ENCODE data around the gene KRT24.

Gene KRT24

GRCh38 chr17:40720899-40721298 is 17.3 kb upstream of the KRT24 start:
- no peak for TF ChIP-seq POLR2A (IDR thresholded peaks at IDR 0.05; ENCODE audit: low read depth, low read length)
- no peak for TF ChIP-seq POLR2AphosphoS5 (IDR thresholded peaks at IDR 0.05; ENCODE audit: low read depth, low read length)
- TF ChIP-seq TAF1 (IDR thresholded peaks at IDR 0.05; ENCODE audit: borderline replicate concordance, low read depth, low read length), result no peak
- FAIRE-seq (no peak), DNase-seq (ENCODE audit: insufficient read length) (no peak)

GRCh38 chr17:40718930-40719329 is 15.4 kb upstream of the KRT24 start:
- FAIRE-seq, result no peak
- no peak for TF ChIP-seq POLR2A (IDR thresholded peaks at IDR 0.05; ENCODE audit: low read depth, low read length)
- no peak for TF ChIP-seq TAF1 (IDR thresholded peaks at IDR 0.05; ENCODE audit: borderline replicate concordance, low read depth, low read length)
- no peak for TF ChIP-seq POLR2AphosphoS5 (IDR thresholded peaks at IDR 0.05; ENCODE audit: low read depth, low read length)

GRCh38 chr17:40717776-40718175 is 14.2 kb upstream of the KRT24 start:
- TF ChIP-seq TAF1 (IDR thresholded peaks at IDR 0.05; ENCODE audit: borderline replicate concordance, low read depth, low read length), result no peak
- TF ChIP-seq POLR2A (IDR thresholded peaks at IDR 0.05; ENCODE audit: low read depth, low read length), result no peak
- no peak for TF ChIP-seq POLR2AphosphoS5 (IDR thresholded peaks at IDR 0.05; ENCODE audit: low read depth, low read length)
- FAIRE-seq, result no peak
- DNase-seq (ENCODE audit: insufficient read length), result no peak

More at GRCh38 chr17:40718930-40719329, 15.4 kb upstream of the KRT24 start:
- DNase-seq (ENCODE audit: insufficient read length), result no peak

- TF ChIP-seq POLR2A (IDR thresholded peaks at IDR 0.05; ENCODE audit: low read depth, low read length) (no peak), POLR2AphosphoS5 (IDR thresholded peaks at IDR 0.05; ENCODE audit: low read depth, low read length) (no peak), TAF1 (IDR thresholded peaks at IDR 0.05; ENCODE audit: borderline replicate concordance, low read depth, low read length) (no peak)
- DNase-seq (ENCODE audit: insufficient read length), result no peak
- FAIRE-seq, result no peak
Measured at GRCh38 chr17:40714473-40714872, 10.9 kb upstream of the KRT24 start.

- FAIRE-seq, result no peak
- DNase-seq (ENCODE audit: insufficient read length), result no peak
- TF ChIP-seq POLR2AphosphoS5 (IDR thresholded peaks at IDR 0.05; ENCODE audit: low read depth, low read length) (no peak), POLR2A (IDR thresholded peaks at IDR 0.05; ENCODE audit: low read depth, low read length) (no peak), TAF1 (IDR thresholded peaks at IDR 0.05; ENCODE audit: borderline replicate concordance, low read depth, low read length) (no peak)
Measured at GRCh38 chr17:40707745-40708144, 4.2 kb upstream of the KRT24 start.

- no peak for FAIRE-seq
- TF ChIP-seq POLR2AphosphoS5 (IDR thresholded peaks at IDR 0.05; ENCODE audit: low read depth, low read length) (no peak), TAF1 (IDR thresholded peaks at IDR 0.05; ENCODE audit: borderline replicate concordance, low read depth, low read length) (no peak), POLR2A (IDR thresholded peaks at IDR 0.05; ENCODE audit: low read depth, low read length) (no peak)
Measured at GRCh38 chr17:40705584-40705983, 2.0 kb upstream of the KRT24 start.

GRCh38 chr17:40702271-40702670 is 1.3 kb downstream of the KRT24 start:
- FAIRE-seq, result no peak
- TF ChIP-seq POLR2AphosphoS5 (IDR thresholded peaks at IDR 0.05; ENCODE audit: low read depth, low read length) (no peak), POLR2A (IDR thresholded peaks at IDR 0.05; ENCODE audit: low read depth, low read length) (no peak), TAF1 (IDR thresholded peaks at IDR 0.05; ENCODE audit: borderline replicate concordance, low read depth, low read length) (no peak)
- DNase-seq (ENCODE audit: insufficient read length), result no peak

More at GRCh38 chr17:40705584-40705983, 2.0 kb upstream of the KRT24 start:
- DNase-seq (ENCODE audit: insufficient read length), result no peak

- FAIRE-seq (no peak), DNase-seq (ENCODE audit: insufficient read length) (no peak)
- no peak for TF ChIP-seq POLR2A (IDR thresholded peaks at IDR 0.05; ENCODE audit: low read depth, low read length)
Measured at GRCh38 chr17:40699853-40700252, 3.7 kb downstream of the KRT24 start.

GRCh38 chr17:40699371-40699770 is 4.2 kb downstream of the KRT24 start:
- FAIRE-seq, result no peak
- DNase-seq (ENCODE audit: insufficient read length), result no peak
- TF ChIP-seq POLR2AphosphoS5 (IDR thresholded peaks at IDR 0.05; ENCODE audit: low read depth, low read length) (no peak), POLR2A (IDR thresholded peaks at IDR 0.05; ENCODE audit: low read depth, low read length) (no peak), TAF1 (IDR thresholded peaks at IDR 0.05; ENCODE audit: borderline replicate concordance, low read depth, low read length) (no peak)

- no peak for FAIRE-seq
- TF ChIP-seq POLR2A (IDR thresholded peaks at IDR 0.05; ENCODE audit: low read depth, low read length) (no peak), POLR2AphosphoS5 (IDR thresholded peaks at IDR 0.05; ENCODE audit: low read depth, low read length) (no peak), TAF1 (IDR thresholded peaks at IDR 0.05; ENCODE audit: borderline replicate concordance, low read depth, low read length) (no peak)
- DNase-seq (ENCODE audit: insufficient read length), result no peak
Measured at GRCh38 chr17:40697297-40697696, 6.3 kb downstream of the KRT24 start.

GRCh38 chr17:40696651-40697072 is 6.9 kb downstream of the KRT24 start:
- FAIRE-seq (no peak), DNase-seq (ENCODE audit: insufficient read length) (no peak)
- no peak for TF ChIP-seq TAF1 (IDR thresholded peaks at IDR 0.05; ENCODE audit: borderline replicate concordance, low read depth, low read length)
- TF ChIP-seq POLR2A (IDR thresholded peaks at IDR 0.05; ENCODE audit: low read depth, low read length), result no peak

GRCh38 chr17:40695874-40696472 is 7.6 kb downstream of the KRT24 start:
- DNase-seq (ENCODE audit: insufficient read length) (no peak), FAIRE-seq (no peak)
- no peak for TF ChIP-seq TAF1 (IDR thresholded peaks at IDR 0.05; ENCODE audit: borderline replicate concordance, low read depth, low read length)
- no peak for TF ChIP-seq POLR2AphosphoS5 (IDR thresholded peaks at IDR 0.05; ENCODE audit: low read depth, low read length)
- TF ChIP-seq POLR2A (IDR thresholded peaks at IDR 0.05; ENCODE audit: low read depth, low read length), result no peak

GRCh38 chr17:40694584-40694983 is 9.0 kb downstream of the KRT24 start:
- DNase-seq (ENCODE audit: insufficient read length) (no peak), FAIRE-seq (no peak)

More at GRCh38 chr17:40694584-40694983, 9.0 kb downstream of the KRT24 start:
- TF ChIP-seq POLR2AphosphoS5 (IDR thresholded peaks at IDR 0.05; ENCODE audit: low read depth, low read length), result no peak
- no peak for TF ChIP-seq TAF1 (IDR thresholded peaks at IDR 0.05; ENCODE audit: borderline replicate concordance, low read depth, low read length)
- no peak for TF ChIP-seq POLR2A (IDR thresholded peaks at IDR 0.05; ENCODE audit: low read depth, low read length)

Measured in GM12892 (cell line).